Neuron (in vitro differentiated cells): ENCODE data around the gene ZNF770.
A peak's percentile ranks its signal among the peaks of the same experiment; 100 is the strongest.

Experiments
- H2AFZ ChIP-seq: one replicate; pipeline ENCODE4 v1.6.1; 2013; ENCODE audit warnings: low read depth, mild to moderate bottlenecking, inconsistent platforms, low read length, moderate library complexity
- H3K27me3 ChIP-seq: one replicate; pipeline ENCODE4 v1.6.1; 2013; ENCODE audit warnings: low read length; ENCODE audit not compliant: insufficient read depth
- H3K36me3 ChIP-seq: one replicate; pipeline ENCODE4 v1.6.1; 2013; ENCODE audit warnings: low read length; ENCODE audit not compliant: insufficient read depth
- H3K4me1 ChIP-seq: one replicate; pipeline ENCODE4 v1.6.1; 2013; ENCODE audit warnings: low read length; ENCODE audit not compliant: insufficient read depth
- H3K4me3 ChIP-seq: 2 replicates; pipeline ENCODE4 v1.5.1; 2013; ENCODE audit warnings: mild to moderate bottlenecking, low read length, moderate library complexity
- H3K9me3 ChIP-seq: one replicate; pipeline ENCODE4 v1.6.1; 2013; ENCODE audit warnings: low read length

ZNF770 gene

GRCh38 chr15:34988027-34988902 lies at the start of gene ZNF770:
ZNF770 (minus strand) TSS chr15:34988287; CDS start chr15:34983434, 4,853 bp downstream.
- peaks cover 15% of the 10 kb centered on the region for H3K4me1 ChIP-seq
- H3K27me3 ChIP-seq, result no peaks in the 10 kb centered on the region
- peak within 1 kb of the TSS; percentile 78 for H2AFZ ChIP-seq
- no peaks in the 10 kb centered on the region for H3K9me3 ChIP-seq
- H3K4me3 ChIP-seq, result peak within 1 kb of the TSS; percentile 66
- H3K36me3 ChIP-seq, result peaks cover 16% of the 10 kb centered on the region

- Histone ChIP-seq H3K4me3 (no peak overlapping the region), H2AFZ (no peak overlapping the region), H3K27me3 (no peaks in the 10 kb centered on the region), H3K9me3 (no peaks in the 10 kb centered on the region), H3K36me3 (no peaks in the 10 kb centered on the region), H3K4me1 (no peaks in the 10 kb centered on the region)
Measured at GRCh38 chr15:35028235-35028984, 40.3 kb upstream of the ZNF770 start.

- Histone ChIP-seq H3K9me3 (no peaks in the 10 kb centered on the region), H3K36me3 (no peaks in the 10 kb centered on the region), H3K4me3 (no peak overlapping the region), H3K27me3 (no peaks in the 10 kb centered on the region), H2AFZ (no peak overlapping the region), H3K4me1 (no peaks in the 10 kb centered on the region)
Measured at GRCh38 chr15:35023804-35024203, 35.7 kb upstream of the ZNF770 start.

GRCh38 chr15:35020974-35021373 lies 32.9 kb upstream of the ZNF770 start:
- Histone ChIP-seq H3K9me3 (no peaks in the 10 kb centered on the region), H3K36me3 (no peaks in the 10 kb centered on the region), H3K4me1 (no peaks in the 10 kb centered on the region), H3K4me3 (no peak overlapping the region), H3K27me3 (no peaks in the 10 kb centered on the region), H2AFZ (no peak overlapping the region)

- Histone ChIP-seq H3K4me3 (no peak overlapping the region), H3K27me3 (no peaks in the 10 kb centered on the region), H3K9me3 (no peaks in the 10 kb centered on the region), H3K4me1 (peaks cover 8% of the 10 kb centered on the region), H2AFZ (no peak overlapping the region), H3K36me3 (no peaks in the 10 kb centered on the region)
Measured at GRCh38 chr15:35019404-35020327, 31.6 kb upstream of the ZNF770 start.

GRCh38 chr15:35014241-35014640 lies 26.2 kb upstream of the ZNF770 start:
- Histone ChIP-seq H3K27me3 (no peaks in the 10 kb centered on the region), H3K9me3 (no peaks in the 10 kb centered on the region), H2AFZ (no peak overlapping the region), H3K36me3 (no peaks in the 10 kb centered on the region), H3K4me1 (peaks cover 25% of the 10 kb centered on the region), H3K4me3 (no peak overlapping the region)

- H2AFZ ChIP-seq, result no peak overlapping the region
- H3K9me3 ChIP-seq, result no peaks in the 10 kb centered on the region
- no peak overlapping the region for H3K4me3 ChIP-seq
- H3K36me3 ChIP-seq, result no peaks in the 10 kb centered on the region
- H3K27me3 ChIP-seq, result no peaks in the 10 kb centered on the region
- H3K4me1 ChIP-seq, result peaks cover 25% of the 10 kb centered on the region
Measured at GRCh38 chr15:35013370-35013769, 25.3 kb upstream of the ZNF770 start.

- Histone ChIP-seq H3K36me3 (no peaks in the 10 kb centered on the region), H2AFZ (no peak overlapping the region), H3K27me3 (no peaks in the 10 kb centered on the region), H3K4me1 (no peaks in the 10 kb centered on the region), H3K9me3 (no peaks in the 10 kb centered on the region), H3K4me3 (no peak overlapping the region)
Measured at GRCh38 chr15:35007397-35007796, 19.3 kb upstream of the ZNF770 start.

- Histone ChIP-seq H2AFZ (no peak overlapping the region), H3K36me3 (no peaks in the 10 kb centered on the region), H3K27me3 (no peaks in the 10 kb centered on the region), H3K4me3 (no peak overlapping the region), H3K9me3 (no peaks in the 10 kb centered on the region), H3K4me1 (peaks cover 6% of the 10 kb centered on the region)
Measured at GRCh38 chr15:35005933-35006332, 17.8 kb upstream of the ZNF770 start.

- H3K36me3 ChIP-seq, result no peaks in the 10 kb centered on the region
- H3K9me3 ChIP-seq, result no peaks in the 10 kb centered on the region
- no peaks in the 10 kb centered on the region for H3K27me3 ChIP-seq
- H3K4me1 ChIP-seq, result peaks cover 6% of the 10 kb centered on the region
- H3K4me3 ChIP-seq, result no peak overlapping the region
- H2AFZ ChIP-seq, result no peak overlapping the region
Measured at GRCh38 chr15:35003928-35004327, 15.8 kb upstream of the ZNF770 start.

- no peak overlapping the region for H3K4me3 ChIP-seq
- no peaks in the 10 kb centered on the region for H3K36me3 ChIP-seq
- peaks cover 6% of the 10 kb centered on the region for H3K4me1 ChIP-seq
- H3K9me3 ChIP-seq, result no peaks in the 10 kb centered on the region
- no peaks in the 10 kb centered on the region for H3K27me3 ChIP-seq
- H2AFZ ChIP-seq, result no peak overlapping the region
Measured at GRCh38 chr15:35000511-35000910, 12.4 kb upstream of the ZNF770 start.

GRCh38 chr15:34999906-35000305 lies 11.8 kb upstream of the ZNF770 start:
- Histone ChIP-seq H3K27me3 (no peaks in the 10 kb centered on the region), H3K9me3 (no peaks in the 10 kb centered on the region), H3K36me3 (no peaks in the 10 kb centered on the region), H3K4me3 (no peak overlapping the region), H2AFZ (no peak overlapping the region), H3K4me1 (peaks cover 6% of the 10 kb centered on the region)
